Testis (tissue), 2 donors: ENCODE measurements around the gene FAM53B.

Experiments
- CTCF ChIP-seq, 3 experiments: fragments of 450-650 bp in 2 of 3; fragments of 200-600 bp in 1 of 3; sonication (generic) in 1 of 3; IDR thresholded peaks; one replicate each; pipeline ENCODE4 v1.5.1; 2016 to 2019; ENCODE audit warnings: antibody characterized with exemption in 3 of 3, mild to moderate bottlenecking in 2 of 3, moderate library complexity in 1 of 3
- POLR2A ChIP-seq: fragments of 450-650 bp; IDR thresholded peaks from one replicate; pipeline ENCODE4 v1.6.1; 2017; ENCODE audit warnings: antibody characterized with exemption, mild to moderate bottlenecking, moderate library complexity

GRCh38 chr10:124632064-124632531 lies 112.1 kb downstream of the FAM53B start:
- TF ChIP-seq CTCF (IDR thresholded peaks at IDR 0.05) = peak; percentile 35 to 49 (median 42)
- no peak for TF ChIP-seq POLR2A
